Right hindlimb (tissue), 1 donor: Measurements from ENCODE around the gene SLCO4A1.
"Not testable (repeated sequence)": the region's sequence is repeated elsewhere in the genome, so short reads cannot be mapped to it uniquely, and the experiment has no call there.

Experiments used
- DNase-seq: peaks from one replicate; pipeline ENCODE4 v3.0.0-alpha.2; 2018

SLCO4A1 gene

GRCh38 chr20:62667530-62668440, 25.5 kb downstream of the SLCO4A1 start:
- DNase-seq: no peak

GRCh38 chr20:62668441-62669027, 26.2 kb downstream of the SLCO4A1 start:
- peak; percentile 89 for DNase-seq

DNA sequence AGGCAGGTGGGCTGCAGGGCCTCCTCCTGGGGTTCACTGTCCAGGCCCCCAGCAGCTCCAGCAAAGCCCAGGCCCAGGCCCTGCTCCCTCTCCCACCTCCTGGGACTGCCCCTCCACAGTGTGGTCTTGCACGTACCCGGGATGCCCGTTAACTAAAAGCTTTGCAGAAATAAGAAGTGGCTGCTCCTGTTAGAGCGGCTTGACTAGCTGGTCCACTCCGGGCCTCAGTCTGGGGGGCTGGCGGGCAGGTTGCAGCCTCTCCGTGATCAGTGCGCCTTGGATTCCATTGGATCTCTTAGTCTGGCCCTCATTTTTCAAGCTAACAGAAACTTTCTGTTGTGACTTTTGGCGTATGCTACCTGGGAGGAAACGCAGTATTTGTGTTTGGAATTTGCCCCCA, 26.9 kb downstream of the SLCO4A1 start:
- DNase-seq: no peak

DNA sequence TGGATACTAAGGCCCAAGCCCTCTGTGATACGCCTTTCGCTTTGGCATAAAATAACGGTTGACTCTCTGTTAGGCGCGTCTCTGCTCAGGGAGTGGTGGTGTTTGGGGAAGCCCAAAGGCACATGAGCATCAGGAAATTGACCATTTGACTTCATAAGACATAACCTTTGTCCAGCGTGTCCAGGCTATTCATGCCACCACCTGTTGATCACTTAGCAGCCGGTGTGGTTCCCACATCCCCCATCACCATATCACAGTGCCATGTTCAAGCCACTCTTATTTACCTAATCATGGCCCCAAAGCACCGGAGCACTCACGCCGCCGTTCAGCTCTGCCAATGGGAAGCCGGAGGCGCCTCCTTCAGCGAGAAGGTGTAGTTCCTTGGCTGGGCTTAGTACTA, 27.9 kb downstream of the SLCO4A1 start:
- no peak for DNase-seq

- no peak for DNase-seq
These were observed 28.7 kb downstream of the SLCO4A1 start for GRCh38 chr20:62670998-62671397.

GRCh38 chr20:62671765-62672164, 29.5 kb downstream of the SLCO4A1 start:
- DNase-seq: no peak

- DNase-seq: no peak
These were observed 32.1 kb downstream of the SLCO4A1 start for GRCh38 chr20:62674370-62674769.

DNA sequence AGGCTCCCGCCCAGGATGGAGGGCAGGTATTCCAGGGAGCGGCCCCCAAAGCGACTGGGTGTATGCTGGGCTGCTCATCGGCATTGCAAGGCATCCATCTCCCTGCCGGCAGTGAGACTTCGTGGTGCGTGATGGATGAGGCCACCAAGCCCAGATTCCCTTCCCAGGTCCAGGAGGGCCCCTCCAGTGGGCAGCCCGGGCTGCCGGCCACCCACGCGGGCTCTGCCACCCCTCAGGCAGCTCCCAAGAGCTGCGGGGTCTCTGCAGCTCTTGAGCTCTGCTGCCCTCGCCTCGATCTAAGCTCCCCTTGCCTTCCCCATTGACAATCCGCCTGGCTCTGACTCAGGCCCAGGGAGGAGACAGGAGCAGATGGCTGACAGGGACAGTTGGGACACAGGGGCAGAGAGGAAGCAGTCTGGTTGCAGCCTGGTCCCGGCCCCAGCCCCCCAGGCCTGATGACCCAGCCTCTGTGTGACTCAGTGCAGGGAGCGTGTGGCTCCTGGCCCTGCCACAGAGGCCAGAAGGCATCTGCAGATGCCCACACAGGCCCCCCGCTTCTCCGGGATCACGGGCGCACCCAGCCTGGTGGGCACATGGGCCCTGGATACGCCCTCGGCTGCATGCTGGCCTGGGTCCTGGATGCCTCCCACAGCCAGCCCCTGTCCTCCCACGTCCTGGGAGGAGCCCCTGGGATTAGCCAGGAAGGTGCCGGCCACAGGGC, 33.0 kb downstream of the SLCO4A1 start:
- no peak for DNase-seq

DNA sequence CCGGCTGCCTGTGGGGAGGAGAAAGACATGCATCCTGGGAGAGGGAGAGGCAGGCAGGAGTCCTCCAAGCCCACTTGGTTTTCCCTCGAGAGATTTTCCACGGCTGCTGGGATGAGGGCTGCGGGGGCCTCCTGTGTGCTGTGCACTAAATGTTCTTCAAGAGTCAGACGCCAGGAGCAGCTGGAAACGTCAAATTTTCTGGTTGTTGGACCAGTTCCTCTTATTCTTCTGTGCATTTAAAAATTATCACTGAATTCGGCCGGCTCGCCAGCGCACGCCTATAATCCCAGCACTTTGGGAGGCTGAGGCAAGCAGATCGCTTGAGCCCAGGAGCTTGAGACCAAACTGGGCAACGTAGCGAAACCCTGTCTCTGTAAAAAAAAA, 33.6 kb downstream of the SLCO4A1 start:
- DNase-seq: no peak

DNA sequence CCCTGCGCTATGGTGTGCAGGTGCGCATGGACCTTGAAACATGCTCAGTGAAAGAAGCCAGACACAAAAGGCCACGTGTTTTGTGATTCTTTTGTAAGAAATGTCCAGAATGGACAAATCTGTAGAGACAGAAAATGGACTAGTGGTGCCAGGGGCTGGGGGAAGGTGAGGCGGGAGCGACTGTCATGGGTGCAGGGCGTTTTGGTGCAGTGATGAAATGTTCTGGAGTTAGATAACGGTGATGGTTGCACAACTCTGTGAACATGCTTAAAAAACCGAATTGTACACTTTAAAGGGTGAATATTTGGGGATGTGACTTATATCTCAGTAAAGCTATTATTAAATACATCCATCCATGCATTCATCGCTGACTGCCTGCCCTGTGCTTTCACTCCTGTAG, 34.7 kb downstream of the SLCO4A1 start:
- no peak for DNase-seq

DNA sequence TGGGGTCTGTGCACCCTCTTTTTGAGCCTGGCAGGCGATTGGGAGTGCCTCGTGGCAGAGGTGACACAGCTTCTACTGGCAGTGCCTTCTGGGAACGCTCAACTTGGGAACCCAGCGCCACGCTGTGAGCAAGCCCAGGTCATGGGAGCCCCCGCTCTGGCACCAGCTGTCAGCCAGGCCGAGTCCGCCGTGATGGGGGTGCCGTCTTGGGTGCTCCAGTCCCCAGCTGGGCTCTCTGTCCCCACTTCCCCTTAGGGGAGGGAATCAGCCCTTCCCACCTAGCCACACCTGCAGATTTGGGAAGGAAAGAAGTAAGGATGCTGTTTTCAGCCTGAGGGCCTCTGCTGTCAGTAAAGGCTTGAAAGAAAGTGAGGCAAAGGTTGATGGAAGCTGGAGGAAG, 35.4 kb downstream of the SLCO4A1 start:
- DNase-seq: no peak

DNA sequence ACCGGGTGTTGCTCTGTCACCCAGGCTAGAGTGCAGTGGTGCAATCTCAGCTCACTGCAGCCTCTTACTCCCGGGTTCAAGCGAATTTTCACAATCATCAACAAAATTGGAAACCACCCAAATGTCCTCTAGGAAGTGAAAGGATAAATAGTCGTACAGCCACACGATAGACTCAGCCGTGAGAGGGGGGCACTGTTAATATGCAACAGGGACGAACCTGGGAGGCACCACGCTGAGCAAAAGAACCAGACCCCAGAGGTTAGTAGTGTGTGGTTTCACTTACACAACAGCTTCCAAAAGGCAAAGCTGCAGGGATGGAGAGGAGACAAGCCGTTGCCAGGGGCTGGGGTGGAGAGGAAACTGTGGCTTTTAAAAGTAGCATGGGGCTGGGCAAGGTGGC, 36.2 kb downstream of the SLCO4A1 start:
- no peak for DNase-seq

GRCh38 chr20:62679978-62680589, 37.8 kb downstream of the SLCO4A1 start:
- no peak for DNase-seq

DNA sequence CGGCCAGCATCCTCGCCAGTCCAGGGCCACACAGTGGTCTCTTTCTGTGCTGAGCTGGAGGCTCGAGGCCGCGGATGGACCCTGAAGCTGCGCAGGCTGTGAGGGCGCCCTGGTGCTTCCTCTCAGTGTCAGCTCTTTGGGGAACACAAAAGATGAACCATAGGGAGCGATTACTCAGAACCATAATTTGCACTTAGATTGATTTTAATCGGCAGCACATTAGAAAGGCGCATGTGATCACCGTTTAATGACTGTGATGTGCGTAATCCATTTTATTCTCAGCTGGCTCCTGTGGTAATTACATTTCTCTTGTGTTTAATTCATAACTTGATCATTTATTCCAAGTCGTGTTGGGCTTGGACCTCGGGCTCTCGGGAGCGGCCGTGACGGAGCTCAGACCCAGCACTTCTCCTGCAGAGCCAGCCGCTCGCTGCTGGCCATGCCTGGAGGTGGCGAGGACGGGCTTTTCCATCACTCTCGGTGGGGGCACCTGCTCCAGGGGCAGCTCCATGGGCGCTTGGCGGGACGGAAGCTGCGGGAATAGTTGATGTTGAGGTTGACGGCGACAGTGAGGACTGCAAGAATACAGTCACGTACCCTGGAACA, 40.7 kb downstream of the SLCO4A1 start:
- DNase-seq: no peak

- not testable (repeated sequence) for DNase-seq
These were observed 41.5 kb downstream of the SLCO4A1 start for GRCh38 chr20:62683660-62684322.

GRCh38 chr20:62684981-62685380, 42.7 kb downstream of the SLCO4A1 start:
- DNase-seq: no peak

GRCh38 chr20:62685781-62686555, 43.7 kb downstream of the SLCO4A1 start:
- DNase-seq: no peak

DNA sequence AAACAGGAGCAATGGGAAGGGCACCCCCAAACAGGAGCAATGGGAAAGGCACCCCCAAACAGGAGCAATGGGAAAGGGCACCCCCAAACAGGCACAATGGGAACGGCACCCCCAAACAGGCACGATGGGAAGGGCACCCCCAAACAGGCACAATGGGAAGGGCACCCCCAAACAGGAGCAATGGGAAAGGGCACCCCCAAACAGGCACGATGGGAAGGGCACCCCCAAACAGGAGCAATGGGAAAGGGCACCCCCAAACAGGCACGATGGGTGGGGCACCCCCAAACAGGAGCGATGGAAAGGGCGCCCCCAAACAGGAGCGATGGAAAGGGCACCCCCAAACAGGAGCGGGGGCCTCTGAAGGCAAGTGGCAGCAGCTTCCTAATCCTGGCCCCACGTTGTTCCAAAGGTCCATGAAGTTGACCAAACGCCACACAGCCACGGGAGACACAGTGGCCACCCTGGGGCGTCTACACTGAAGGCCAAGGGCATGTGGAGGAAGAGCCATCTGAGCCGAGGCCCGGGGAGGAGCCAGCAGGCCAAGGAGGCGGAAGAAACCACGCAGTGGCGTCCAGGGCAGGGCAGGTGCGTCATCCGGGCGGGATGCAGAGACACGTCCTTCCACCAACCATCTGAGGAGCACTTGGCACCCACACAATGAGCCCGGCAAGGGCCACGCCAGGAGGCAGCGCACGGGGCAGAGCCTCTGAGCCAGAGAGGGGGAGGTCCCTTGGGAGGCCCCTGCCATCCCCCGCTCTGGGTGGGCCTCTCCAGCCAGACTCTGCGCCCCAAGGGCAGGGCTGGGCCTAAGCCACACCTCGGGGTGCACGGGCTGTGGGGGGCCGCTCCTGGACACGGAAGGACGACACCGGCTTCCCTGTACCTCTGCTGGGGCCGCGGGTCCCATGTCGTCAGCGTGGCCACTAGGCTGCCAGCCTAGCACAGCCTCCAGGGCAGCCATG, 44.8 kb downstream of the SLCO4A1 start:
- no peak for DNase-seq

- no peak for DNase-seq
These were observed 45.8 kb downstream of the SLCO4A1 start for GRCh38 chr20:62688083-62688482.

- no peak for DNase-seq
These were observed 46.7 kb downstream of the SLCO4A1 start for GRCh38 chr20:62688855-62689460.
